Measurements from ENCODE around the gene MAML3.

DNA sequence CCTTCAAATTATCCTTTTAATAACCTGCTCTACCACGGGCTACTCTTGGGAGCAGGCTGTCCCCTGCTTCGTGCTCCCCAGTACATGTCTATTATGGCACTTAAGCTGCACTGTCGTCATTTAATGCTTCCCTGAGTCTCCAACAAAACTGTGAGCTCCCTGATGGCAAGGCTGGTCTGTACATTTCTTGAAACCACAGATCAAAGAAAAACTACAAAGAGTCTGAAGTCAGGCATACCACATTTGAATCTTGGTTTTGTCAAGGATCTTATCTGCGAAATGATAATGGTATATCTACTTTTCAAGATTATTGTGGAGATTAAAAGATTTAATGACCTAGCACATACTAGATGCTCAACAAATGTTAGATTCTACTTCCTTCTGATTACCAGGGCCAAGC lies 45.7 kb downstream of the MAML3 start:
- TF ChIP-seq, protein P1, sequence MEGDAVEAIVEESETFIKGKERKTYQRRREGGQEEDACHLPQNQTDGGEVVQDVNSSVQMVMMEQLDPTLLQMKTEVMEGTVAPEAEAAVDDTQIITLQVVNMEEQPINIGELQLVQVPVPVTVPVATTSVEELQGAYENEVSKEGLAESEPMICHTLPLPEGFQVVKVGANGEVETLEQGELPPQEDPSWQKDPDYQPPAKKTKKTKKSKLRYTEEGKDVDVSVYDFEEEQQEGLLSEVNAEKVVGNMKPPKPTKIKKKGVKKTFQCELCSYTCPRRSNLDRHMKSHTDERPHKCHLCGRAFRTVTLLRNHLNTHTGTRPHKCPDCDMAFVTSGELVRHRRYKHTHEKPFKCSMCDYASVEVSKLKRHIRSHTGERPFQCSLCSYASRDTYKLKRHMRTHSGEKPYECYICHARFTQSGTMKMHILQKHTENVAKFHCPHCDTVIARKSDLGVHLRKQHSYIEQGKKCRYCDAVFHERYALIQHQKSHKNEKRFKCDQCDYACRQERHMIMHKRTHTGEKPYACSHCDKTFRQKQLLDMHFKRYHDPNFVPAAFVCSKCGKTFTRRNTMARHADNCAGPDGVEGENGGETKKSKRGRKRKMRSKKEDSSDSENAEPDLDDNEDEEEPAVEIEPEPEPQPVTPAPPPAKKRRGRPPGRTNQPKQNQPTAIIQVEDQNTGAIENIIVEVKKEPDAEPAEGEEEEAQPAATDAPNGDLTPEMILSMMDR (IDR thresholded peaks at IDR 0.05; ENCODE audit: low read depth, low read length) = no peak
- TF ChIP-seq EZH2phosphoT487 (IDR thresholded peaks at IDR 0.05; ENCODE audit: low read depth) = no peak
